WTC11 (cell line): Measurements from ENCODE around the gene ANP32B. TPM values are rescaled to one million over a fixed set of nuclear protein-coding genes. Genes with fewer than 3 reads are reported as not detected.

ENCODE experiments used
- ATAC-seq: fragments of 200-7000 bp; cut with Tn5 transposase; 2 replicates; pipeline ENCODE4 v1.10.0; 2021; ENCODE audit warnings: mild to moderate bottlenecking, moderate library complexity
- CTCF ChIA-PET: fragments of 300-600 bp; sonication (Branson Sonifier 250); formaldehyde crosslinking; loops from one replicate; lab custom pipeline; 2021; ENCODE audit warnings: antibody characterized with exemption; lab: Charles Lee
- POLR2A ChIA-PET: fragments of 350-600 bp; sonication (Branson Sonifier 250); formaldehyde crosslinking; loops from one replicate; lab custom pipeline; 2021; ENCODE audit warnings: antibody characterized with exemption; lab: Charles Lee
- DNase-seq: peaks from one replicate; pipeline ENCODE4 v3.0.0; 2021; ENCODE audit warnings: low spot score
- H3K27ac Mint-ChIP-seq: 2 replicates; pipeline ENCODE4 v1.8.0; 2021; ENCODE audit warnings: mixed read lengths
- H3K27me3 Mint-ChIP-seq: 2 replicates; pipeline ENCODE4 v1.8.0; 2021; ENCODE audit warnings: low read depth, mild to moderate bottlenecking, moderate library complexity, mixed read lengths
- H3K36me3 Mint-ChIP-seq: 2 replicates; pipeline ENCODE4 v1.8.0; 2021; ENCODE audit warnings: mixed read lengths
- H3K4me1 Mint-ChIP-seq: 2 replicates; pipeline ENCODE4 v1.8.0; 2022; ENCODE audit warnings: mixed read lengths
- H3K4me3 Mint-ChIP-seq: 2 replicates; pipeline ENCODE4 v1.8.0; 2021; ENCODE audit warnings: mild to moderate bottlenecking, moderate library complexity, mixed read lengths
- H3K9me3 Mint-ChIP-seq: 2 replicates; pipeline ENCODE4 v1.8.0; 2021; ENCODE audit warnings: mixed read lengths
- ATF2 ChIP-seq: sonication (generic); formaldehyde crosslinking; IDR thresholded peaks from 2 replicates; pipeline ENCODE4 v1.8.1; 2022; ENCODE audit warnings: low read depth, missing genetic modification reagents, borderline replicate concordance
- CBFB ChIP-seq: sonication (generic); formaldehyde crosslinking; IDR thresholded peaks from 2 replicates; pipeline ENCODE4 v1.8.1; 2022; ENCODE audit warnings: mild to moderate bottlenecking, low read depth, missing genetic modification reagents
- CDX4 ChIP-seq: fragments of 250-450 bp; sonication (Bioruptor Pico); IDR thresholded peaks from 2 replicates; pipeline ENCODE4 v1.9.0; 2021; ENCODE audit warnings: moderate library complexity, mild to moderate bottlenecking, inconsistent platforms, borderline replicate concordance
- CTCF ChIP-seq: fragments of 200-600 bp; IDR thresholded peaks from 2 replicates; pipeline ENCODE4 v1.8.0; 2022; ENCODE audit warnings: antibody characterized with exemption
- E2F1 ChIP-seq: sonication (generic); formaldehyde crosslinking; IDR thresholded peaks from 2 replicates; pipeline ENCODE4 v1.8.0; 2022; ENCODE audit warnings: mild to moderate bottlenecking, missing genetic modification reagents
- E2F4 ChIP-seq: sonication (generic); formaldehyde crosslinking; IDR thresholded peaks from 2 replicates; pipeline ENCODE4 v1.8.1; 2022; ENCODE audit warnings: low read depth, mild to moderate bottlenecking, moderate library complexity, missing genetic modification reagents, borderline replicate concordance
- ELF4 ChIP-seq: sonication (generic); formaldehyde crosslinking; IDR thresholded peaks from 2 replicates; pipeline ENCODE4 v1.8.1; 2022; ENCODE audit warnings: low read depth, mild to moderate bottlenecking, moderate library complexity, missing genetic modification reagents
- ESRRA ChIP-seq: sonication (generic); formaldehyde crosslinking; IDR thresholded peaks from 2 replicates; pipeline ENCODE4 v1.8.1; 2022; ENCODE audit warnings: mild to moderate bottlenecking, missing genetic modification reagents, borderline replicate concordance
- ETV6 ChIP-seq: sonication (generic); formaldehyde crosslinking; IDR thresholded peaks from 2 replicates; pipeline ENCODE4 v1.8.1; 2022; ENCODE audit warnings: mild to moderate bottlenecking, missing genetic modification reagents
- IRF2 ChIP-seq: sonication (generic); formaldehyde crosslinking; IDR thresholded peaks from 2 replicates; pipeline ENCODE4 v1.8.0; 2022; ENCODE audit warnings: low read depth, missing genetic modification reagents, borderline replicate concordance
- MLX ChIP-seq: sonication (generic); formaldehyde crosslinking; IDR thresholded peaks from 2 replicates; pipeline ENCODE4 v1.8.1; 2023; ENCODE audit warnings: mild to moderate bottlenecking, missing genetic modification reagents, moderate library complexity
- NFE2L1 ChIP-seq: sonication (generic); formaldehyde crosslinking; IDR thresholded peaks from 2 replicates; pipeline ENCODE4 v1.8.1; 2023; ENCODE audit warnings: missing genetic modification reagents
- NR2C2 ChIP-seq: sonication (generic); formaldehyde crosslinking; IDR thresholded peaks from 2 replicates; pipeline ENCODE4 v1.8.0; 2022; ENCODE audit warnings: mild to moderate bottlenecking, missing genetic modification reagents
- PRDM15 ChIP-seq: sonication (generic); formaldehyde crosslinking; IDR thresholded peaks from 2 replicates; pipeline ENCODE4 v1.8.0; 2022; ENCODE audit warnings: missing genetic modification reagents
- PRRX2 ChIP-seq: fragments of 250-450 bp; sonication (Bioruptor Pico); IDR thresholded peaks from 2 replicates; pipeline ENCODE4 v1.8.0; 2021; ENCODE audit warnings: mild to moderate bottlenecking
- SMAD3 ChIP-seq: sonication (generic); formaldehyde crosslinking; IDR thresholded peaks from 2 replicates; pipeline ENCODE4 v1.8.0; 2022; ENCODE audit warnings: missing genetic modification reagents, mild to moderate bottlenecking, borderline replicate concordance
- STAT6 ChIP-seq: sonication (generic); formaldehyde crosslinking; conservative IDR thresholded peaks from 2 replicates; pipeline ENCODE4 v1.8.1; 2023; ENCODE audit warnings: mild to moderate bottlenecking, low read depth, missing genetic modification reagents, moderate library complexity
- TP53 ChIP-seq: sonication (generic); formaldehyde crosslinking; IDR thresholded peaks from 2 replicates; pipeline ENCODE4 v1.8.1; 2023; ENCODE audit warnings: mild to moderate bottlenecking, missing genetic modification reagents
- ZNF232 ChIP-seq: sonication (generic); formaldehyde crosslinking; IDR thresholded peaks from 2 replicates; pipeline ENCODE4 v1.8.0; 2022; ENCODE audit warnings: mild to moderate bottlenecking, missing genetic modification reagents
- ZNF396 ChIP-seq: fragments of 250-450 bp; sonication (Bioruptor Pico); IDR thresholded peaks from 2 replicates; pipeline ENCODE4 v1.8.0; 2021; ENCODE audit warnings: mild to moderate bottlenecking, moderate library complexity, borderline replicate concordance
- total RNA-seq: library from RNA; stranded (reverse); gene quantifications from 3 replicates; pipeline ENCODE4 v1.2.3, GENCODE V29; 2021

Gene ANP32B
- total RNA-seq, 1 experiment from 2014 or later: 150 TPM

GRCh38 chr9:97941323-97941722, 41.8 kb upstream of the ANP32B start:
- peaks cover 59% of the 10 kb centered on the region for H3K27me3 Mint-ChIP-seq
- no peaks in the 10 kb centered on the region for H3K36me3 Mint-ChIP-seq
- TF ChIP-seq TP53 (CRISPR knock-in tag) (no peak), MLX (CRISPR knock-in tag) (no peak), CDX4 (CRISPR knock-in tag) (no peak), SMAD3 (CRISPR knock-in tag) (no peak), IRF2 (CRISPR knock-in tag) (no peak), NFE2L1 (CRISPR knock-in tag) (no peak), CTCF (no peak), E2F1 (CRISPR knock-in tag) (no peak), ELF4 (no peak), STAT6 (CRISPR knock-in tag) (no peak), ZNF232 (no peak)
- H3K4me3 Mint-ChIP-seq: no peak overlapping the region
- POLR2A ChIA-PET: no interaction called here
- no peak overlapping the region for H3K27ac Mint-ChIP-seq
- no peaks in the 10 kb centered on the region for H3K9me3 Mint-ChIP-seq
- ATAC-seq (no peak), DNase-seq (no peak)
- no peaks in the 10 kb centered on the region for H3K4me1 Mint-ChIP-seq
- CTCF ChIA-PET: no interaction called here

- TF ChIP-seq E2F1 (CRISPR knock-in tag) (no peak), ZNF396 (CRISPR knock-in tag) (no peak), PRRX2 (CRISPR knock-in tag) (no peak), ESRRA (CRISPR knock-in tag) (no peak), CBFB (CRISPR knock-in tag) (no peak), ETV6 (CRISPR knock-in tag) (no peak), ATF2 (CRISPR knock-in tag) (no peak), E2F4 (no peak), PRDM15 (CRISPR knock-in tag) (no peak), NR2C2 (CRISPR knock-in tag) (no peak)
- DNase-seq (no peak), ATAC-seq (no peak)
- H3K9me3 Mint-ChIP-seq: no peaks in the 10 kb centered on the region
- H3K27me3 Mint-ChIP-seq: peaks cover 62% of the 10 kb centered on the region
- H3K27ac Mint-ChIP-seq: no peak overlapping the region
- H3K4me1 Mint-ChIP-seq: no peaks in the 10 kb centered on the region
- H3K36me3 Mint-ChIP-seq: no peaks in the 10 kb centered on the region
- ChIA-PET POLR2A (no interaction called here), CTCF (no interaction called here)
- H3K4me3 Mint-ChIP-seq: no peak overlapping the region
These were observed 39.8 kb upstream of the ANP32B start for GRCh38 chr9:97943308-97943855.
